ENCODE measurements around the gene IRX1.

GRCh38 chr5:3615217-3615616 is 19.6 kb downstream of the IRX1 start:
- TF ChIP-seq CTCF (IDR thresholded peaks at IDR 0.05; ENCODE audit: control extremely low read depth in 1 of 3, insufficient read depth in 1 of 3, low read depth in 1 of 3, low read length in 3 of 3) (no peak), SRF (IDR thresholded peaks at IDR 0.05; ENCODE audit: low read depth, low read length) (no peak), TBP (IDR thresholded peaks at IDR 0.05; ENCODE audit: low read depth, low read length) (no peak)
